Measurements from ENCODE around the gene CSF1R.

DNA sequence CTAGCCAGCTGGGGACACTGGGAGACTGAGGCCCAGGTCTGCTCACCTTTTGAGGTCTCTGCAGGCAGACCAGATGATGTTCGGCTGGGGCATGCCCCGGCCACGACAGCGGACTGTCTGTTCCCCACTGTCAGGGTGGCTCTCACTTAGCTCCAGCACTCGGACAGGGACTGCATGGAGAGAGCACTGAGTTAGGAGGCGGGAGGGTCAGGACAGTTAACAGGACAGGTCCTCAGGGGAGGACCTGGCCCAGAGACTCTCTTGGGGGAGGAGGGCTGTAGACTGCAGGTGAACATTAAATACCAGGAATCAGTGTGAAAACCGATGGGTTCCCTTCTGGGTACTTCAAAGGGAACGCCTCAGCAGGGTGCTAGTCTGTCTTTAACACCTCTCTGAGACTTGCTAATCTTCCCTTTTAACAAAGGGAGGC is 44.2 kb upstream of the CSF1R start:
- no peak for TF ChIP-seq POLR2A (IDR thresholded peaks at IDR 0.05)
- TF ChIP-seq, protein P1, sequence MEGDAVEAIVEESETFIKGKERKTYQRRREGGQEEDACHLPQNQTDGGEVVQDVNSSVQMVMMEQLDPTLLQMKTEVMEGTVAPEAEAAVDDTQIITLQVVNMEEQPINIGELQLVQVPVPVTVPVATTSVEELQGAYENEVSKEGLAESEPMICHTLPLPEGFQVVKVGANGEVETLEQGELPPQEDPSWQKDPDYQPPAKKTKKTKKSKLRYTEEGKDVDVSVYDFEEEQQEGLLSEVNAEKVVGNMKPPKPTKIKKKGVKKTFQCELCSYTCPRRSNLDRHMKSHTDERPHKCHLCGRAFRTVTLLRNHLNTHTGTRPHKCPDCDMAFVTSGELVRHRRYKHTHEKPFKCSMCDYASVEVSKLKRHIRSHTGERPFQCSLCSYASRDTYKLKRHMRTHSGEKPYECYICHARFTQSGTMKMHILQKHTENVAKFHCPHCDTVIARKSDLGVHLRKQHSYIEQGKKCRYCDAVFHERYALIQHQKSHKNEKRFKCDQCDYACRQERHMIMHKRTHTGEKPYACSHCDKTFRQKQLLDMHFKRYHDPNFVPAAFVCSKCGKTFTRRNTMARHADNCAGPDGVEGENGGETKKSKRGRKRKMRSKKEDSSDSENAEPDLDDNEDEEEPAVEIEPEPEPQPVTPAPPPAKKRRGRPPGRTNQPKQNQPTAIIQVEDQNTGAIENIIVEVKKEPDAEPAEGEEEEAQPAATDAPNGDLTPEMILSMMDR (IDR thresholded peaks at IDR 0.05 in 4 of 5, conservative IDR thresholded peaks at IDR 0.05 in 1 of 5): no peak
